HepG2 (cell line): ENCODE data around the gene FBXL7. TPM values are rescaled to one million over a fixed set of nuclear protein-coding genes. Genes with fewer than 3 reads are reported as not detected.

ENCODE experiments used
- ATAC-seq: fragments of 200-7000 bp; cut with Tn5 transposase; 3 replicates; pipeline ENCODE4 v1.9.1; 2020; ENCODE audit warnings: mild to moderate bottlenecking, moderate library complexity
- BruUV-seq: library from RNA; stranded (reverse); fragments of 400-500 nt; replicated peaks from 2 replicates; lab custom pipeline; 2021; lab: Mats Ljungman, UMichigan
- CTCF ChIA-PET: fragments of 300-600 bp; formaldehyde crosslinking; extraction: SDS; loops from one replicate; lab custom pipeline; 2021; ENCODE audit warnings: low total read pairs, inconsistent platforms, low intra/inter-chr PET ratio; lab: Yijun Ruan, JAX
- POLR2A ChIA-PET: fragments of 350-600 bp; sonication (Branson Sonifier 250); formaldehyde crosslinking; loops from one replicate; lab custom pipeline; 2020; ENCODE audit warnings: antibody characterized with exemption, inconsistent platforms; lab: Yijun Ruan, JAX
- DNase-seq: peaks from one replicate; pipeline ENCODE4 v3.0.0-alpha.2; 2015; ENCODE audit warnings: low spot score
- FAIRE-seq: peaks from 3 replicates; lab custom pipeline; 2011; peaks lifted over from hg19 to GRCh38; lab: Jason Lieb, UNC
- H2AFZ ChIP-seq: one replicate; pipeline ENCODE4 v1.6.1; 2011; ENCODE audit warnings: low read length, inconsistent platforms
- H3K27ac ChIP-seq: fragments of 300-600 bp; 3 replicates; pipeline ENCODE4 v1.8.0; 2011; ENCODE audit warnings: mixed run types, mild to moderate bottlenecking, mixed read lengths, low read length, inconsistent platforms; ENCODE audit not compliant: insufficient read depth; ENCODE audit errors: extremely low read length
- H3K27me3 ChIP-seq, 2 experiments: fragments of 200-600 bp in 1 of 2; 2 replicates in 1 of 2; 3 replicates in 1 of 2; pipeline versions ENCODE4 v1.6.0 to v1.8.0; 2011; ENCODE audit warnings: low read length in 2 of 2, mild to moderate bottlenecking in 2 of 2, moderate library complexity in 2 of 2, inconsistent platforms in 1 of 2; ENCODE audit not compliant: insufficient read depth in 2 of 2, control insufficient read depth in 1 of 2
- H3K36me3 ChIP-seq, 2 experiments: fragments of 200-600 bp in 1 of 2; replicated peaks in 1 of 2; 2 replicates in 1 of 2; 3 replicates in 1 of 2; pipeline versions ENCODE4 v1.5.1 to v1.8.0; 2011; ENCODE audit warnings: low read length in 2 of 2, inconsistent platforms in 1 of 2; ENCODE audit not compliant: insufficient read depth in 2 of 2, control insufficient read depth in 1 of 2
- H3K4me1 ChIP-seq: 2 replicates; pipeline ENCODE4 v1.5.1; 2012; ENCODE audit warnings: low read length, inconsistent platforms; ENCODE audit not compliant: insufficient read depth
- H3K4me2 ChIP-seq: 2 replicates; pipeline ENCODE4 v1.6.0; 2011; ENCODE audit warnings: low read depth, low read length, inconsistent platforms
- H3K4me3 ChIP-seq, 3 experiments: fragments of 200-600 bp in 1 of 3; sonication (generic), shearing (Covaris generic) in 1 of 3; replicated peaks in 1 of 3; 2 replicates each; pipeline ENCODE4 v1.5.1; 2011 to 2016; ENCODE audit warnings: low read length in 3 of 3, inconsistent platforms in 2 of 3, low read depth in 2 of 3, mild to moderate bottlenecking in 2 of 3, control low read depth in 1 of 3, mixed read lengths in 1 of 3; ENCODE audit not compliant: insufficient read depth in 1 of 3
- H3K79me2 ChIP-seq: one replicate; pipeline ENCODE4 v1.6.1; 2011; ENCODE audit warnings: low read length, inconsistent platforms; ENCODE audit not compliant: insufficient read depth
- H3K9ac ChIP-seq: 2 replicates; pipeline ENCODE4 v1.6.0; 2011; ENCODE audit warnings: mild to moderate bottlenecking, low read depth, low read length, inconsistent platforms; ENCODE audit not compliant: insufficient read depth
- H3K9me3 ChIP-seq: 2 replicates; pipeline ENCODE4 v1.5.1; 2012; ENCODE audit warnings: mild to moderate bottlenecking, low read length
- H4K20me1 ChIP-seq: 2 replicates; pipeline ENCODE4 v1.6.0; 2011; ENCODE audit warnings: inconsistent platforms, mild to moderate bottlenecking, low read length, moderate library complexity; ENCODE audit not compliant: insufficient read depth
- IKZF1 ChIP-seq: fragments of 450-650 bp; IDR thresholded peaks from 2 replicates; pipeline ENCODE4 v1.7.1; 2016
- KLF16 ChIP-seq, 2 experiments: sonication (generic) in 1 of 2; formaldehyde crosslinking in 1 of 2; IDR thresholded peaks; 2 replicates each; pipeline versions ENCODE4 v1.6.1 to v1.8.0; 2016 to 2023; ENCODE audit warnings: missing genetic modification reagents in 2 of 2, missing compliant biosample characterization in 1 of 2
- SYNCRIP ChIP-seq: fragments of 200-400 bp; formaldehyde crosslinking; IDR thresholded peaks from 2 replicates; pipeline ENCODE4 v1.6.1; 2018; ENCODE audit warnings: mild to moderate bottlenecking, low read depth, low read length; ENCODE audit not compliant: insufficient read depth
- TBP ChIP-seq: sonication (generic); formaldehyde crosslinking; IDR thresholded peaks from 2 replicates; pipeline ENCODE4 v1.5.0; 2020; ENCODE audit warnings: missing genetic modification reagents
- ZBTB42 ChIP-seq: sonication (generic); formaldehyde crosslinking; IDR thresholded peaks from 2 replicates; pipeline ENCODE4 v1.5.0; 2020; ENCODE audit warnings: mild to moderate bottlenecking, missing genetic modification reagents
- ZNF10 ChIP-seq: sonication (generic); formaldehyde crosslinking; IDR thresholded peaks from 2 replicates; pipeline ENCODE4 v1.4.0; 2020; ENCODE audit warnings: mild to moderate bottlenecking, low read depth, missing genetic modification reagents, borderline replicate concordance
- ZNF101 ChIP-seq: sonication (generic); formaldehyde crosslinking; IDR thresholded peaks from 2 replicates; pipeline ENCODE4 v1.4.0; 2020; ENCODE audit warnings: mild to moderate bottlenecking, low read depth, missing genetic modification reagents, borderline replicate concordance
- ZNF253 ChIP-seq: sonication (generic); formaldehyde crosslinking; IDR thresholded peaks from 2 replicates; pipeline ENCODE4 v1.8.0; 2022; ENCODE audit warnings: mild to moderate bottlenecking, missing genetic modification reagents, borderline replicate concordance
- ZNF3 ChIP-seq: IDR thresholded peaks from 2 replicates; pipeline ENCODE4 v1.7.0; 2017; ENCODE audit warnings: inconsistent platforms
- ZNF44 ChIP-seq: sonication (generic); formaldehyde crosslinking; IDR thresholded peaks from 2 replicates; pipeline ENCODE4 v1.5.1; 2020; ENCODE audit warnings: mild to moderate bottlenecking, missing genetic modification reagents
- ZNF451 ChIP-seq: sonication (generic); formaldehyde crosslinking; IDR thresholded peaks from 2 replicates; pipeline ENCODE4 v1.5.0; 2020; ENCODE audit warnings: mild to moderate bottlenecking, missing genetic modification reagents
- ZNF597 ChIP-seq: sonication (generic); formaldehyde crosslinking; IDR thresholded peaks from 2 replicates; pipeline ENCODE4 v1.5.0; 2020; ENCODE audit warnings: missing genetic modification reagents
- WGBS: methylation state at CpG from one replicate; pipeline ENCODE4 v1.1.6; 2017; ENCODE audit warnings: low lambda C conversion rate; 5-methylcytosine and 5-hydroxymethylcytosine counted together
- in situ Hi-C: cut with HindIII; loops from 2 replicates; pipeline ENCODE4 v1.10.0; 2017; ENCODE audit warnings: low pct_unique_long_range_greater_than_20kb; ENCODE audit not compliant: extremely low pct_ligation_motif_present
- intact Hi-C: fragments of 100-400 bp; cut with micrococcal nuclease; formaldehyde crosslinking; loops from one replicate; pipeline ENCODE4 v1.10.0; 2022; ENCODE audit not compliant: unreplicated experiment
- polyA plus RNA-seq, 8 experiments: library from polyadenylated mRNA; depleted of rRNA in 3 of 8; stranded (reverse) in 7 of 8; unstranded in 1 of 8; fragments of >200 nt; fragmentation: Illumina TruSeq in 4 of 8; extraction: Trizol in 4 of 8; gene quantifications; 2 replicates each; pipeline versions ENCODE4 v1.2.1 to v1.2.3, GENCODE V29; 2011 to 2016; ENCODE audit warnings: low read depth in 4 of 8, missing spikeins in 1 of 8, mixed read lengths in 1 of 8; ENCODE audit not compliant: insufficient read depth in 1 of 8
- total RNA-seq, 5 experiments: library from RNA; depleted of rRNA; stranded (reverse); fragments of >200 nt; fragmentation: Illumina TruSeq; extraction: Trizol; gene quantifications; 2 replicates each; pipeline ENCODE4 v1.2.3, GENCODE V29; 2016; ENCODE audit warnings: low read depth in 1 of 5

The FBXL7 gene
- total and polyA plus RNA-seq, 2 of the 13 experiments (the other 11 are each of a cell fraction or from before 2014, with no cell fraction given), result 0.07 TPM; not detected in 1

- 3% methylated on average over 4 of the region's 4 CpGs for WGBS
- BruUV-seq, result no TSS peak
- DNase-seq (no peak), FAIRE-seq (no peak), ATAC-seq (no peak)
- no peak overlapping the region for H3K4me2 ChIP-seq
- H2AFZ ChIP-seq, result no peak overlapping the region
- no peaks in the 10 kb centered on the region; the same call in 1 of the 2 replicates for H3K9me3 ChIP-seq
- no peak overlapping the region for H3K27ac ChIP-seq
- no peaks in the 10 kb centered on the region for H4K20me1 ChIP-seq
- no peaks in the 10 kb centered on the region for H3K4me1 ChIP-seq
- ChIA-PET POLR2A (no interaction called here), CTCF (no interaction called here)
- H3K36me3 ChIP-seq, result no peaks in the 10 kb centered on the region
- no peaks in the 10 kb centered on the region for H3K27me3 ChIP-seq
- no peak overlapping the region for H3K9ac ChIP-seq
- no peaks in the 10 kb centered on the region for H3K79me2 ChIP-seq
- in situ Hi-C loops (no loop called here), intact Hi-C loops (no loop called here)
- H3K4me3 ChIP-seq, result no peak overlapping the region
- no peak for TF ChIP-seq ZNF451 (CRISPR knock-in tag)
- TF ChIP-seq IKZF1, result no peak
- TF ChIP-seq SYNCRIP, result no peak
- no peak for TF ChIP-seq ZNF44 (CRISPR knock-in tag)
- TF ChIP-seq KLF16 (CRISPR knock-in tag; IDR thresholded peaks at IDR 0.05), result no peak
- no peak for TF ChIP-seq ZNF3 (CRISPR knock-in tag)
- TF ChIP-seq ZNF253, result no peak
- no peak for TF ChIP-seq ZBTB42
- no peak for TF ChIP-seq ZNF10
- no peak for TF ChIP-seq ZNF597 (CRISPR knock-in tag)
- no peak for TF ChIP-seq ZNF101 (CRISPR knock-in tag)
- TF ChIP-seq TBP (CRISPR knock-in tag), result no peak
Measured at GRCh38 chr5:15833365-15833764, 333.4 kb downstream of the FBXL7 start.
